NB4 (cell line): Measurements from ENCODE around the gene FREM1.

Experiments
- MYC ChIP-seq: IDR thresholded peaks from 2 replicates; pipeline ENCODE4 v1.6.1; 2011; ENCODE audit warnings: low read depth, low read length
- POLR2A ChIP-seq: IDR thresholded peaks from 2 replicates; pipeline ENCODE4 v1.6.1; 2011; ENCODE audit warnings: mild to moderate bottlenecking; ENCODE audit not compliant: insufficient read length; ENCODE audit errors: extremely low read depth
- TF ChIP-seq, protein P1 (sequence below): IDR thresholded peaks from one replicate; pipeline ENCODE4 v1.5.1; 2012; ENCODE audit warnings: low read depth, low read length
- TF ChIP-seq, protein P2 (sequence below): IDR thresholded peaks from 2 replicates; pipeline ENCODE4 v1.6.1; 2011; ENCODE audit warnings: low read depth, low read length

DNA sequence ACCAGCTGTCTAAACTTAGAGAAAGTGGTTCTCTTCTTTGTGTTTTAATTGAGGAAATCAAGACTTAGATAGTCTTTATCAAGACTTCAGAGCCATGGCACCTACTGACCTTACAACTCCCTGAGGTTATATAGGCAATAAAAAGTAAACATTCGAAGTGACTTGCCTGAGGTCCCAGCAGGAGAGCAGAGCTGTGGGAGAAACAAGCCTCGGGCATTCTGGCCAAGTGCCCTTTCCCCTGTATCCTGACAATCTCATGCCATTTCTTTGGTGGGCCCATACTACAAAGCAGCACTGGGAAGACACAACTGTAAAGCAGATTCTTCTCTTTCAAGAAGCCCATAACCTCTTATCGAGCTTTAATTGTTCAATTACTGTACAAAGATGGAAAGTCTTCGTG is 23.1 kb downstream of the FREM1 start:
- TF ChIP-seq, protein P1, sequence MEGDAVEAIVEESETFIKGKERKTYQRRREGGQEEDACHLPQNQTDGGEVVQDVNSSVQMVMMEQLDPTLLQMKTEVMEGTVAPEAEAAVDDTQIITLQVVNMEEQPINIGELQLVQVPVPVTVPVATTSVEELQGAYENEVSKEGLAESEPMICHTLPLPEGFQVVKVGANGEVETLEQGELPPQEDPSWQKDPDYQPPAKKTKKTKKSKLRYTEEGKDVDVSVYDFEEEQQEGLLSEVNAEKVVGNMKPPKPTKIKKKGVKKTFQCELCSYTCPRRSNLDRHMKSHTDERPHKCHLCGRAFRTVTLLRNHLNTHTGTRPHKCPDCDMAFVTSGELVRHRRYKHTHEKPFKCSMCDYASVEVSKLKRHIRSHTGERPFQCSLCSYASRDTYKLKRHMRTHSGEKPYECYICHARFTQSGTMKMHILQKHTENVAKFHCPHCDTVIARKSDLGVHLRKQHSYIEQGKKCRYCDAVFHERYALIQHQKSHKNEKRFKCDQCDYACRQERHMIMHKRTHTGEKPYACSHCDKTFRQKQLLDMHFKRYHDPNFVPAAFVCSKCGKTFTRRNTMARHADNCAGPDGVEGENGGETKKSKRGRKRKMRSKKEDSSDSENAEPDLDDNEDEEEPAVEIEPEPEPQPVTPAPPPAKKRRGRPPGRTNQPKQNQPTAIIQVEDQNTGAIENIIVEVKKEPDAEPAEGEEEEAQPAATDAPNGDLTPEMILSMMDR, result no peak
- TF ChIP-seq POLR2A (no peak), MYC (no peak)
- TF ChIP-seq, protein P2, sequence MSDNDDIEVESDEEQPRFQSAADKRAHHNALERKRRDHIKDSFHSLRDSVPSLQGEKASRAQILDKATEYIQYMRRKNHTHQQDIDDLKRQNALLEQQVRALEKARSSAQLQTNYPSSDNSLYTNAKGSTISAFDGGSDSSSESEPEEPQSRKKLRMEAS, result no peak
